22Rv1 (cell line): ENCODE results near the gene MAP4K4.

Source experiments
- ZFX ChIP-seq: fragments of 450-650 bp; IDR thresholded peaks from 2 replicates; pipeline ENCODE4 v1.6.1; 2017; ENCODE audit warnings: antibody characterized with exemption, borderline replicate concordance
- TF ChIP-seq, protein P1 (sequence below): fragments of 450-650 bp; IDR thresholded peaks from 2 replicates; pipeline ENCODE4 v1.5.1; 2017; ENCODE audit warnings: mild to moderate bottlenecking

DNA sequence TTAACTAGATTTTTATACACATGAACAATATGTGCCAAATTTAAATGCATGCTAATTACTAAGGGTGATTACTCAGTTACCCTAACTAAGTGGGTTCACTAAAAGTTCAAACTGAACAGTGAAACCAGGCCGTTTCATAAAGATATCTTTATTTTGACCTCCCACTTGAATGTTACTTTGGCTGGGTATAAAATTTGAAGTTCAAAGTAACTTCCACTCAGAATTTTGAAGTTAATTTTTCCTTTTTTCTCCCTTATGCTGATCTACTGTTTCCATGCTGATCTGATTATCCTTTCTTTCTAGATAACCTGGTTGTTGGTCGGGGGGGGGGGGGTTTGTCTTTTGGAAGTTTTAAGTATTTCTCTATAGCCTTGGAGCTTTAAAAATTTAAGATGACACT lies 25.5 kb upstream of the MAP4K4 start:
- TF ChIP-seq, protein P1, sequence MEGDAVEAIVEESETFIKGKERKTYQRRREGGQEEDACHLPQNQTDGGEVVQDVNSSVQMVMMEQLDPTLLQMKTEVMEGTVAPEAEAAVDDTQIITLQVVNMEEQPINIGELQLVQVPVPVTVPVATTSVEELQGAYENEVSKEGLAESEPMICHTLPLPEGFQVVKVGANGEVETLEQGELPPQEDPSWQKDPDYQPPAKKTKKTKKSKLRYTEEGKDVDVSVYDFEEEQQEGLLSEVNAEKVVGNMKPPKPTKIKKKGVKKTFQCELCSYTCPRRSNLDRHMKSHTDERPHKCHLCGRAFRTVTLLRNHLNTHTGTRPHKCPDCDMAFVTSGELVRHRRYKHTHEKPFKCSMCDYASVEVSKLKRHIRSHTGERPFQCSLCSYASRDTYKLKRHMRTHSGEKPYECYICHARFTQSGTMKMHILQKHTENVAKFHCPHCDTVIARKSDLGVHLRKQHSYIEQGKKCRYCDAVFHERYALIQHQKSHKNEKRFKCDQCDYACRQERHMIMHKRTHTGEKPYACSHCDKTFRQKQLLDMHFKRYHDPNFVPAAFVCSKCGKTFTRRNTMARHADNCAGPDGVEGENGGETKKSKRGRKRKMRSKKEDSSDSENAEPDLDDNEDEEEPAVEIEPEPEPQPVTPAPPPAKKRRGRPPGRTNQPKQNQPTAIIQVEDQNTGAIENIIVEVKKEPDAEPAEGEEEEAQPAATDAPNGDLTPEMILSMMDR: no peak
- TF ChIP-seq ZFX: no peak
